Measurements from ENCODE around the gene TIMMDC1.

- TF ChIP-seq, protein P1, sequence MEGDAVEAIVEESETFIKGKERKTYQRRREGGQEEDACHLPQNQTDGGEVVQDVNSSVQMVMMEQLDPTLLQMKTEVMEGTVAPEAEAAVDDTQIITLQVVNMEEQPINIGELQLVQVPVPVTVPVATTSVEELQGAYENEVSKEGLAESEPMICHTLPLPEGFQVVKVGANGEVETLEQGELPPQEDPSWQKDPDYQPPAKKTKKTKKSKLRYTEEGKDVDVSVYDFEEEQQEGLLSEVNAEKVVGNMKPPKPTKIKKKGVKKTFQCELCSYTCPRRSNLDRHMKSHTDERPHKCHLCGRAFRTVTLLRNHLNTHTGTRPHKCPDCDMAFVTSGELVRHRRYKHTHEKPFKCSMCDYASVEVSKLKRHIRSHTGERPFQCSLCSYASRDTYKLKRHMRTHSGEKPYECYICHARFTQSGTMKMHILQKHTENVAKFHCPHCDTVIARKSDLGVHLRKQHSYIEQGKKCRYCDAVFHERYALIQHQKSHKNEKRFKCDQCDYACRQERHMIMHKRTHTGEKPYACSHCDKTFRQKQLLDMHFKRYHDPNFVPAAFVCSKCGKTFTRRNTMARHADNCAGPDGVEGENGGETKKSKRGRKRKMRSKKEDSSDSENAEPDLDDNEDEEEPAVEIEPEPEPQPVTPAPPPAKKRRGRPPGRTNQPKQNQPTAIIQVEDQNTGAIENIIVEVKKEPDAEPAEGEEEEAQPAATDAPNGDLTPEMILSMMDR (conservative IDR thresholded peaks at IDR 0.05; ENCODE audit: low read depth, low read length): no peak
- no peak for TF ChIP-seq EZH2 (IDR thresholded peaks at IDR 0.05; ENCODE audit: borderline replicate concordance, low read depth, low read length, poor library complexity, severe bottlenecking)
Observed at GRCh38 chr3:119481079-119481478, 17.3 kb upstream of the TIMMDC1 start.

Data from A673 (cell line).